SH-SY5Y (cell line): ENCODE data around the gene LMAN1.

Experiments used
- GATA2 ChIP-seq: IDR thresholded peaks from 2 replicates; pipeline ENCODE4 v1.6.1; 2011; ENCODE audit warnings: mild to moderate bottlenecking, low read depth, low read length
- GATA3 ChIP-seq: IDR thresholded peaks from 2 replicates; pipeline ENCODE4 v1.6.1; 2011; ENCODE audit warnings: low read depth, mild to moderate bottlenecking, low read length, moderate library complexity

The LMAN1 gene

GRCh38 chr18:59303006-59303405 is 56.1 kb downstream of the LMAN1 start:
- TF ChIP-seq GATA2 = no peak
- TF ChIP-seq GATA3 = no peak

DNA sequence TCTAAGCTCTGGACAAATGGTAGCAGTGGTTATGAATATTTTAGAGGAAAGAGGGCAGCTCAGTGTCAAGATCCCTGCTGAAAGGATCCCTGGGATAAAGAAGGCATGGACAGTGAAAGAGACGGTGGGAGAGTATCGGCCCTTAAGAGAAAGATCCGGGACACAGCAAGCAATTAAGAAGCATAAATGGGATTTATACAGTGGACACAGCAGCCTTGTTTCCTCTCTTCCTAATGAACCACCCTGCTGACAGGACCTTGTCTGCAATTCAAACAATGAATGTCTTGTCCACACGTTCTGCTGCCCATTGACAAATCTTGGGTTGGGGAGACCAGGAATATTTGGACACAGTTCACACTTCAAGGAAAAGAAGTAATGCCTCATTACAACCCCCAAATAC is 57.1 kb downstream of the LMAN1 start:
- TF ChIP-seq GATA3 (no peak), GATA2 (no peak)

DNA sequence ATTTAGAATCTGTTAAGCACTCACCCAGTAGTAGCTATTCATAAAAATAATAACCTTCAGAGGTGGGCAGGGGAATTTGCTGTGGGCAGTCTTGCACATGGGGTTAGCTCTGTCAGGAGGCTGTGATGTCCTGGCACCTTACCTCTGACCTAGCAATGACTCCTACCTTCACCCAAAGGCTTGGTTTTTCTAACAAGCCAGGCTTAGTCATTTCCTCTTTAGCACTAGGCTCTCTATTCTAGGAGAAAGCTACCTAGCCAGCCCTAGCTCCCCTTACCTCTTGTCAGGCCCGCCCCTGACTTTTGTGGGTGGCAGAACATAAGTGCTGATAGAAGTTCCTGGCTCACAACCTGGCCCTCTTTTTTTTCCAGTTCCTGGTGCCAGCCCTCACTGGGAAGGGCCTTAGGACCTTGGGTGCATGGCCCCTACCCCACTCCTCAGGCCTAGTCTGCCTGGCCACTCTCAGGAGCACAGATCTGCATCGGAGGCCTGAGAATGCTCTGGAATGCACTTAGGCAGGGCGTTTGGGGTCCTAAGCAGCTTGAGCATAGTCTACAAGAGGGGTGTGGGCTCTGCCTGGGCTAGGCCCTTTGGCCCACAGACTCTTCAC is 58.3 kb downstream of the LMAN1 start:
- no peak for TF ChIP-seq GATA3
- TF ChIP-seq GATA2 = no peak

- TF ChIP-seq GATA3 = no peak
- TF ChIP-seq GATA2 = no peak
These were observed 60.2 kb downstream of the LMAN1 start for GRCh38 chr18:59298871-59299270.

GRCh38 chr18:59293317-59293716 is 65.7 kb downstream of the LMAN1 start:
- no peak for TF ChIP-seq GATA2
- TF ChIP-seq GATA3 = no peak

DNA sequence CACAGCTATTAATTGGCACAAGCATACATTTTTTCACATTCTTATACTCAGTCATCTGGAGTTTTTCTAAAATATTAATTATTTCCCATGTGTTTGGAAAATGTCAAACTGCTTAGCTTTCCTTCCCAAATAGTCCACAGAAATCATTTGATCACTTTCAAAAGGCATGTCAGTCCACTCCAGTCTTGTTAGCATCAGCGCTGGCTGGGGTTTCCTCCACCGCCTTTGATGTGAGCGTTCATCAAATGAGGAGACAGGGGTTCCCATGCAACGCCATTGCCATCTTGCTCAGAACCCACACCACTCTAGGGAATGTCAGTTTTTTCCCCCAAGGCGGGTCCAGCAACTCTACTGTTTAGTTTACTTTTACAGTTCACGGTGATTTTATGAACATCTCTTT is 72.7 kb downstream of the LMAN1 start:
- no peak for TF ChIP-seq GATA2
- no peak for TF ChIP-seq GATA3

DNA sequence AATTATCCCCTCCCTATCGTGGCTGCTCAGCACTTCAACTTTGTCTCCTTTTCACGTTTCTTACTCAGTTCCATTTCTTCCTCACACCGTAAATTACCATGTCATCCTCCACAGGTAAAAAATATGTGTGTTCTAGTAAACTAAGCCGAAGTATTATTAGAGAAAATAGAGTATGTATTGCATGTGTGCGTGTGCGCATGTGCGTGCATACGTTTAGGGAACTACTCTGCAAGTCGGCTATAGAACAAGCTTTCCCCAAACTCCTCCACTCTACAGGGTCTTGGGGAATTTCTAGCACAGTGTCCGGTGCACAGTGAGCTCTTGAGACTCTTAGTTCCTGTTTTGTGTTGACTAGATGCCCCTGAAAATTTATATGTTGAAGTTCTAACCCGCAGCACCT is 76.7 kb downstream of the LMAN1 start:
- TF ChIP-seq GATA3 (no peak), GATA2 (no peak)

DNA sequence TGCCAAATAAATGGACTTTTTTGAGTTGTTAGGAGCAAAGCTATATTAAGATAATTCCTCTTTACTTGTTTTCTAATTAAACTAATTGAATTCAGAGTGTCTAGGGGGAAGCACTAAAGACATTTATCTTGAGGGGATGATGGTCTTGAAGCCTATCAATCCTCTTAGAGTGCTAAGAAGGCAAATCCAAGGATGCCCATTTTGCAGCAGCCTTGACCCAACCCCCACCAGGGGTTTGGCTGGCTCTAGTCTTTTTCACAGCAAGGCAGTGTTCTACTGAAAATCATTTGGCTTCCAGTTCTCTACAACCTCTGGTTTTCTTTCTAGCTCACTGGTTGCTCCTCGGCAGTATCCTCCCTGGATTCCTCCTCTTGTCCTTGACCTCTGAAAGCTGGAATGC is 79.3 kb downstream of the LMAN1 start:
- TF ChIP-seq GATA2 (no peak), GATA3 (no peak)

DNA sequence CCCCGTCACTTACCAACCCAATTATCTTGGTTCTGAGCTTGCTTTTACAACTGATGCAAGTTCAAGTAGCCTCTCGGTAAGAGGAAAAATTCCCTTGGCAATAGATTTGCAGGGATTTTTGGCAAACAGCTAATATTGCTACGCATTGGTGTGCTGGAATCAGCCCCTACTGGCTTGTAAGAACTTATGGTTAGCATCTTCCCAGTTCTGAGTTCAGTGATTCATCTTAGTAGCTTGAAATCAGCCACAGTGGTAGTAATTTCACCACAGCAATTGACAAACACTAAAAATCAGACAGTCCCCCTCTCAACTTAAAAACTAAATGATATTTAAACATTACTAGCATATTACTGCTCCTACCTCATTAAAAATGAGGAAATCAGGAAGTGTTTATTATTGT is 79.9 kb downstream of the LMAN1 start:
- TF ChIP-seq GATA2 (no peak), GATA3 (no peak)

DNA sequence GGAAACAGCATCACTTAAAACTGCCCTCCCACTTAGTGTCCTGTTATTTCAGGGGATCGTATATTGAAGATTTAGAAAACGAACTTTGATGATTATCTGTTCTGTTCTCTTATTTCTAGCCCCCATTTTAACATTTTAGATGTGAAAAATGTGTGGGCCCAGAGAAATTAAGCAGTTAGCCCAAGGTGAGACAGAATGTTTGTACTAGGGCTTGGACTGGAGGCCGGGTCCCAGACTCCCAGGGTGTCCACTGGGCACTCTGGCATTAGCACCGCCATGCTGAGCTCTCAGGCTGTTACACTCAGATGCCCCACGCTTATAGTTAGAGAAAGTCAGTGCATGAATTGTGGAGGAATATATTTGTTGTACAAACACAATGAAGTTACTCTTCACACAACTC is 80.3 kb downstream of the LMAN1 start:
- no peak for TF ChIP-seq GATA2
- no peak for TF ChIP-seq GATA3
